Astrocyte (in vitro differentiated cells and primary cell): ENCODE results near the gene AATK. TPM values are rescaled to one million over a fixed set of nuclear protein-coding genes. Genes with fewer than 3 reads are reported as not detected.

Source experiments
- DNase-seq: peaks from one replicate; pipeline ENCODE4 v3.0.0-alpha.2; 2010; ENCODE audit warnings: low read depth
- FAIRE-seq: peaks from 2 replicates; lab custom pipeline; 2011; peaks lifted over from hg19 to GRCh38; lab: Jason Lieb, UNC
- H2AFZ ChIP-seq: 2 replicates; pipeline ENCODE4 v1.6.0; 2012; ENCODE audit warnings: low read depth, low read length, inconsistent platforms
- H3K27ac ChIP-seq: 2 replicates; pipeline ENCODE4 v1.5.1; 2011; ENCODE audit warnings: low read depth, low read length, inconsistent platforms
- H3K27me3 ChIP-seq: 2 replicates; pipeline ENCODE4 v1.6.0; 2011; ENCODE audit warnings: low read length, inconsistent platforms; ENCODE audit not compliant: insufficient read depth
- H3K36me3 ChIP-seq: 2 replicates; pipeline ENCODE4 v1.5.1; 2011; ENCODE audit warnings: low read length, inconsistent platforms; ENCODE audit not compliant: insufficient read depth
- H3K4me1 ChIP-seq: 2 replicates; pipeline ENCODE4 v1.5.1; 2011; ENCODE audit warnings: low read length, inconsistent platforms; ENCODE audit not compliant: insufficient read depth
- H3K4me2 ChIP-seq: 2 replicates; pipeline ENCODE4 v1.6.0; 2012; ENCODE audit warnings: low read length, inconsistent platforms
- H3K4me3 ChIP-seq: 2 replicates; pipeline ENCODE4 v1.5.1; 2011; ENCODE audit warnings: low read depth, mild to moderate bottlenecking, low read length, inconsistent platforms; ENCODE audit not compliant: insufficient read depth
- H3K79me2 ChIP-seq: 2 replicates; pipeline ENCODE4 v1.6.0; 2012; ENCODE audit warnings: mild to moderate bottlenecking, low read length, inconsistent platforms; ENCODE audit not compliant: insufficient read depth
- H3K9ac ChIP-seq: 2 replicates; pipeline ENCODE4 v1.6.0; 2012; ENCODE audit warnings: mild to moderate bottlenecking, low read length, inconsistent platforms
- H3K9me3 ChIP-seq: 2 replicates; pipeline ENCODE4 v1.5.1; 2012; ENCODE audit warnings: low read depth, mild to moderate bottlenecking, low read length, inconsistent platforms; ENCODE audit not compliant: insufficient read depth
- H4K20me1 ChIP-seq: 2 replicates; pipeline ENCODE4 v1.6.0; 2012; ENCODE audit warnings: low read length, inconsistent platforms; ENCODE audit not compliant: insufficient read depth
- H3K27ac Mint-ChIP-seq: one replicate; pipeline ENCODE4 v1.8.0; 2021; ENCODE audit warnings: mild to moderate bottlenecking, mixed read lengths; ENCODE audit not compliant: unreplicated experiment
- H3K27me3 Mint-ChIP-seq: one replicate; pipeline ENCODE4 v1.8.0; 2021; ENCODE audit warnings: low read depth, mixed read lengths; ENCODE audit not compliant: unreplicated experiment
- H3K36me3 Mint-ChIP-seq: one replicate; pipeline ENCODE4 v1.8.0; 2021; ENCODE audit warnings: low read depth, mixed read lengths; ENCODE audit not compliant: unreplicated experiment
- H3K4me1 Mint-ChIP-seq: one replicate; pipeline ENCODE4 v1.8.0; 2021; ENCODE audit warnings: low read depth, mixed read lengths; ENCODE audit not compliant: unreplicated experiment
- H3K4me3 Mint-ChIP-seq: one replicate; pipeline ENCODE4 v1.8.0; 2021; ENCODE audit warnings: mild to moderate bottlenecking, moderate library complexity, mixed read lengths; ENCODE audit not compliant: unreplicated experiment
- H3K9me3 Mint-ChIP-seq: one replicate; pipeline ENCODE4 v1.8.0; 2021; ENCODE audit warnings: mild to moderate bottlenecking, mixed read lengths; ENCODE audit not compliant: unreplicated experiment
- EZH2 ChIP-seq: IDR thresholded peaks from 2 replicates; pipeline ENCODE4 v1.6.1; 2012; ENCODE audit warnings: mild to moderate bottlenecking, low read length, inconsistent platforms; ENCODE audit not compliant: insufficient read depth
- total RNA-seq: library from RNA; stranded (reverse); gene quantifications from 2 replicates; pipeline ENCODE4 v1.2.1, GENCODE V29; 2021
- TF ChIP-seq, protein P1 (sequence below): IDR thresholded peaks from 2 replicates; pipeline ENCODE4 v1.5.1; 2011; ENCODE audit warnings: low read depth, mild to moderate bottlenecking, inconsistent platforms, low read length, moderate library complexity; ENCODE audit not compliant: insufficient read depth

AATK gene
- total RNA-seq, 1 donor from 2014 or later: 0.54 TPM

DNA sequence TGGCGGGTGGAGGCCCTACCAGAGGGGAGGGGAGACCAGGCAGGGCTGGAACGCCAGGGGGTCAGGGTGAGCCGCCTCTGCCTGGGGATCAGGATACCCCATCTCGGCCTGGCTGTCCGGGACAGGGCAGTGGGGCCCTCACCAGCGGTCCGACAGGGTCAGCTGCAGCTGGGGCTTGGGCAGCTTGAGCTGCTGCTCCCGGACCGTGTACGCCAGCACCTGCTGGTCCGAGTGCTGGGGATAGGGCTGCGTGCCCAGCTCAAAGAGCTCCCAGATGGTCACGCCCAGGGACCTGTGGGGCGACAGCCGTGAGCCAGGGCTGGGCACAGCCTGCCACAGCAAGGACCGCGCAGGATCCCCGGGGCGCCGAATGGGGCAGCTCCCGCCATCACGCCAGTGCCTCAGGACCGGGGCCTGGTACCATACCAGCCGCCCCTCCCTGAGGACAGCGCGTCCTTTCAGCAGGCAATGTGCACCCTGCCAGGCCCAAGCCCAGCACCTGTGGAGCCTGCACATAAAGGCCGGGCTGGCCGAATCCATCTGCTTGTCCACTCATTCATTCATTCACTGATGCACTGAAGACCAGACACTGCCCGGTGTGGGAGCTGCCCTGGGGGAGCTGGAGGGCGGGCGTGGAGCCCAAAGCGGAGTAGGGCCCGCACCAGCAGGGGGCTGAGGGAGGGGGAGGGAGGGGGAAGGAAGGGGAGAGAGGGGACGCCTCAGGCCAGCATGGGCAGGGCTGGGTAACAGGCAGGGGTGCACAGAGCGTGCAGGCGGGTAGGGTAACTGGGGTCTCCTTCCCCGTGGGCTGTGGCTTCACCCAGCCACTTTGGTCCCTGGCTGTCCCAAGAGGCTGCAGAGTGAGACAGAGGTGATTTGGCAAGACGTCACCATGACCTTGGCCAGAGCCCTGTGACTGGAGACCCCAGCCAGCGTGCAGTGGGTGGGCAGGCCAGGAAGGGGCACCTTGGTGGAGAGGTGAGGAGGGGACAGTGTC, 42.7 kb downstream of the AATK start:
- DNase-seq (no peak), FAIRE-seq (no peak)
- H3K4me2 ChIP-seq: no peak overlapping the region
- no peaks in the 10 kb centered on the region for H3K9me3 Mint-ChIP-seq
- H3K27ac ChIP-seq: no peak overlapping the region
- H3K27me3 ChIP-seq: peaks cover 3% of the 10 kb centered on the region
- no peaks in the 10 kb centered on the region for H3K4me1 Mint-ChIP-seq
- peaks cover 3% of the 10 kb centered on the region for H3K27me3 Mint-ChIP-seq
- no peaks in the 10 kb centered on the region for H4K20me1 ChIP-seq
- no peak overlapping the region for H3K4me3 Mint-ChIP-seq
- H3K4me1 ChIP-seq: peaks cover 8% of the 10 kb centered on the region
- H3K9me3 ChIP-seq: no peaks in the 10 kb centered on the region
- no peaks in the 10 kb centered on the region for H3K36me3 Mint-ChIP-seq
- H3K27ac Mint-ChIP-seq: no peak overlapping the region
- no peak overlapping the region for H2AFZ ChIP-seq
- no peaks in the 10 kb centered on the region for H3K36me3 ChIP-seq
- no peaks in the 10 kb centered on the region for H3K79me2 ChIP-seq
- TF ChIP-seq, protein P1, sequence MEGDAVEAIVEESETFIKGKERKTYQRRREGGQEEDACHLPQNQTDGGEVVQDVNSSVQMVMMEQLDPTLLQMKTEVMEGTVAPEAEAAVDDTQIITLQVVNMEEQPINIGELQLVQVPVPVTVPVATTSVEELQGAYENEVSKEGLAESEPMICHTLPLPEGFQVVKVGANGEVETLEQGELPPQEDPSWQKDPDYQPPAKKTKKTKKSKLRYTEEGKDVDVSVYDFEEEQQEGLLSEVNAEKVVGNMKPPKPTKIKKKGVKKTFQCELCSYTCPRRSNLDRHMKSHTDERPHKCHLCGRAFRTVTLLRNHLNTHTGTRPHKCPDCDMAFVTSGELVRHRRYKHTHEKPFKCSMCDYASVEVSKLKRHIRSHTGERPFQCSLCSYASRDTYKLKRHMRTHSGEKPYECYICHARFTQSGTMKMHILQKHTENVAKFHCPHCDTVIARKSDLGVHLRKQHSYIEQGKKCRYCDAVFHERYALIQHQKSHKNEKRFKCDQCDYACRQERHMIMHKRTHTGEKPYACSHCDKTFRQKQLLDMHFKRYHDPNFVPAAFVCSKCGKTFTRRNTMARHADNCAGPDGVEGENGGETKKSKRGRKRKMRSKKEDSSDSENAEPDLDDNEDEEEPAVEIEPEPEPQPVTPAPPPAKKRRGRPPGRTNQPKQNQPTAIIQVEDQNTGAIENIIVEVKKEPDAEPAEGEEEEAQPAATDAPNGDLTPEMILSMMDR: no peak
- TF ChIP-seq EZH2: no peak
- no peak overlapping the region for H3K4me3 ChIP-seq
- H3K9ac ChIP-seq: no peak overlapping the region

DNA sequence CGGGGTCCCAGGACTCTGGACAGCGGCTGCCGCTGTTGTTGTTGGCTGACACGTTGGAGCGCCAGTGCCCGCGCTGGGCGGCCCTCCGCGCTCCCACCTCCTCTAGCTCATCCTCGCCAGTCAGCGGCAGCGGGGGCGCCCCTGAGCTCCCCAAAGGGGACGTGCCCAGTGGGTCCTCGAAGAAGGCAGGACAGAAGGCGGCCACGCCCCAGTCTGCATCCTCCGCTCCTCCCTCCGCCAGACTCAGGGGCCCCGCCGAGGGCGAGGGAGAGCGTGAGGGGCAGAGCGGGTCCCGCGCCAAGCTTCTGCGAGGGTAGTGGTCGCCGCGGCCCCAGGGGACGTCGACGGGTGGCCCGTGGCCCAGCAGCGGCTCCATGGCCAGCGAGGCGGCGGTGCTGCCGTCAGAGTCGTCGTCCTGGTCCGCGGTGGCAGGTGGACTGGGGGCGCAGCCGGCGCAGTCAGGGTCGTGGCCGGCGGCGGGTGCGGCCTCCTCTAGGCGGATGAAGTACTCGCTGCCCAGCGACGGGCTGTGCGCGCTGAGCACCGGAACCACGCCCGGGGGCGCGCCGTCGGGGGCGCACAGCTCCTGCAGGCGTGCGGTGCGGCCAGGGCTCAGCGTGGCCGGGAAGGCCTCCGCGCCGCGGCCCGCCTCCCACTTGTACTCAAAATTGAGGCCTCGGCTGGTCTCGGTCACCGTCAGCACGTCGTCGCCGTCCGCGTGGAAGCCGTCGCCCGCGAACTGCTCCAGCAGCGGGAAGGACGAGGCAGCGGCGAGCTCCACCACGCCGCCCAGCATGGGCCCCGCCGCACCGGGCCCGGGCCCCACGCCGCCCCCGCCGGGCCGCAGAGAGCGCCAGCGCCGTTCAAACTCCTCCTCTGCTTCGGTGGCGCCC, 43.9 kb downstream of the AATK start:
- FAIRE-seq (no peak), DNase-seq (no peak)
- Mint-ChIP-seq H3K27me3 (peaks cover 3% of the 10 kb centered on the region), H3K36me3 (no peaks in the 10 kb centered on the region), H3K9me3 (no peaks in the 10 kb centered on the region), H3K27ac (no peak overlapping the region), H3K4me1 (peaks cover 2% of the 10 kb centered on the region), H3K4me3 (no peak overlapping the region)
- no peaks in the 10 kb centered on the region for H4K20me1 ChIP-seq
- no peak overlapping the region for H2AFZ ChIP-seq
- H3K9ac ChIP-seq: no peak overlapping the region
- no peaks in the 10 kb centered on the region for H3K36me3 ChIP-seq
- TF ChIP-seq EZH2: peak; percentile 68
- TF ChIP-seq, protein P1: no peak
- H3K4me2 ChIP-seq: no peak overlapping the region
- peaks cover 3% of the 10 kb centered on the region for H3K27me3 ChIP-seq
- peaks cover 8% of the 10 kb centered on the region for H3K4me1 ChIP-seq
- H3K4me3 ChIP-seq: no peak overlapping the region
- H3K9me3 ChIP-seq: no peaks in the 10 kb centered on the region
- no peaks in the 10 kb centered on the region for H3K79me2 ChIP-seq
- no peak overlapping the region for H3K27ac ChIP-seq
